Gastrocnemius medialis (tissue), 4 donors: ENCODE data around the gene TWIST2.

ENCODE experiments used
- POLR2A ChIP-seq, 2 donors: fragments of 450-650 bp; IDR thresholded peaks; one replicate each; pipeline ENCODE4 v1.6.1; 2017; ENCODE audit warnings: antibody characterized with exemption in 2 of 2, mild to moderate bottlenecking in 2 of 2, moderate library complexity in 2 of 2
- TF ChIP-seq, protein P1 (sequence below), 5 experiments: fragments of 450-650 bp in 3 of 5; fragments of 200-600 bp in 2 of 5; sonication (generic) in 2 of 5; IDR thresholded peaks in 4 of 5; conservative IDR thresholded peaks in 1 of 5; 1 replicate in 4 of 5; 2 replicates in 1 of 5; pipeline ENCODE4 v1.5.1; 2016 to 2019; ENCODE audit warnings: antibody characterized with exemption in 5 of 5, mild to moderate bottlenecking in 3 of 5, moderate library complexity in 3 of 5

DNA sequence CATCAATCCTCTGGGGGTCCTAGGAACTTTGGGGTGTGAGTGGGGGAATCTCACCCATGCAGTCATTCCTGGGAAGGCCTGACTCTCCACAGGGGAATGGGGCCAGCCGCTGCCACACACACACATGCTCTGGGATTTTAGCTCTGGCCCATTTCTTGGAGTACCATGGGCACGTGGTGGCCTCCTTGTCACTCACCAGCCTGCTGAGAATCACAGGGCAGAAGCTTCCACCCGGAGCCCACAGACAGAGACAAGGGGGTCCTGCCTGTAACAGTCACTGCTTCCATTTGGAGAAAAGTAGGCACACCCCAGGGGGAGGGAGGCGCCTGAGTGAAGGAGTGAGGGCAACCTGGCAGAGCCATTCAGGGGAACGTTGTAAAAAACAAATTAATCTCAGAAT is 48.8 kb downstream of the TWIST2 start:
- TF ChIP-seq, protein P1, sequence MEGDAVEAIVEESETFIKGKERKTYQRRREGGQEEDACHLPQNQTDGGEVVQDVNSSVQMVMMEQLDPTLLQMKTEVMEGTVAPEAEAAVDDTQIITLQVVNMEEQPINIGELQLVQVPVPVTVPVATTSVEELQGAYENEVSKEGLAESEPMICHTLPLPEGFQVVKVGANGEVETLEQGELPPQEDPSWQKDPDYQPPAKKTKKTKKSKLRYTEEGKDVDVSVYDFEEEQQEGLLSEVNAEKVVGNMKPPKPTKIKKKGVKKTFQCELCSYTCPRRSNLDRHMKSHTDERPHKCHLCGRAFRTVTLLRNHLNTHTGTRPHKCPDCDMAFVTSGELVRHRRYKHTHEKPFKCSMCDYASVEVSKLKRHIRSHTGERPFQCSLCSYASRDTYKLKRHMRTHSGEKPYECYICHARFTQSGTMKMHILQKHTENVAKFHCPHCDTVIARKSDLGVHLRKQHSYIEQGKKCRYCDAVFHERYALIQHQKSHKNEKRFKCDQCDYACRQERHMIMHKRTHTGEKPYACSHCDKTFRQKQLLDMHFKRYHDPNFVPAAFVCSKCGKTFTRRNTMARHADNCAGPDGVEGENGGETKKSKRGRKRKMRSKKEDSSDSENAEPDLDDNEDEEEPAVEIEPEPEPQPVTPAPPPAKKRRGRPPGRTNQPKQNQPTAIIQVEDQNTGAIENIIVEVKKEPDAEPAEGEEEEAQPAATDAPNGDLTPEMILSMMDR (IDR thresholded peaks at IDR 0.05 in 4 of 5, conservative IDR thresholded peaks at IDR 0.05 in 1 of 5), result no peak
- TF ChIP-seq POLR2A (IDR thresholded peaks at IDR 0.05), result no peak
